Measurements from ENCODE around the gene CLRN3. TPM values are rescaled to one million over a fixed set of nuclear protein-coding genes. Genes with fewer than 3 reads are reported as not detected.

The CLRN3 gene
- total RNA-seq, 1 donor from 2014 or later, result not detected

GRCh38 chr10:127875916-127876315 is 16.8 kb downstream of the CLRN3 start:
- intact Hi-C loops (cut with DNase I), result no loop called here
- no peak for DNase-seq (ENCODE audit: low spot score in 2 of 2)
- TF ChIP-seq, protein P1, sequence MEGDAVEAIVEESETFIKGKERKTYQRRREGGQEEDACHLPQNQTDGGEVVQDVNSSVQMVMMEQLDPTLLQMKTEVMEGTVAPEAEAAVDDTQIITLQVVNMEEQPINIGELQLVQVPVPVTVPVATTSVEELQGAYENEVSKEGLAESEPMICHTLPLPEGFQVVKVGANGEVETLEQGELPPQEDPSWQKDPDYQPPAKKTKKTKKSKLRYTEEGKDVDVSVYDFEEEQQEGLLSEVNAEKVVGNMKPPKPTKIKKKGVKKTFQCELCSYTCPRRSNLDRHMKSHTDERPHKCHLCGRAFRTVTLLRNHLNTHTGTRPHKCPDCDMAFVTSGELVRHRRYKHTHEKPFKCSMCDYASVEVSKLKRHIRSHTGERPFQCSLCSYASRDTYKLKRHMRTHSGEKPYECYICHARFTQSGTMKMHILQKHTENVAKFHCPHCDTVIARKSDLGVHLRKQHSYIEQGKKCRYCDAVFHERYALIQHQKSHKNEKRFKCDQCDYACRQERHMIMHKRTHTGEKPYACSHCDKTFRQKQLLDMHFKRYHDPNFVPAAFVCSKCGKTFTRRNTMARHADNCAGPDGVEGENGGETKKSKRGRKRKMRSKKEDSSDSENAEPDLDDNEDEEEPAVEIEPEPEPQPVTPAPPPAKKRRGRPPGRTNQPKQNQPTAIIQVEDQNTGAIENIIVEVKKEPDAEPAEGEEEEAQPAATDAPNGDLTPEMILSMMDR (IDR thresholded peaks at IDR 0.05), result no peak
- no peaks in the 10 kb centered on the region for H3K4me1 ChIP-seq
- no peak overlapping the region for H3K27ac ChIP-seq
- no peaks in the 10 kb centered on the region for H3K27me3 ChIP-seq
- no peaks in the 10 kb centered on the region for H3K9me3 ChIP-seq
- no peaks in the 10 kb centered on the region for H3K36me3 ChIP-seq
- no peak overlapping the region for H3K4me3 ChIP-seq

- Histone ChIP-seq H3K27ac (no peak overlapping the region), H3K9me3 (no peaks in the 10 kb centered on the region), H3K4me3 (no peak overlapping the region), H3K27me3 (no peaks in the 10 kb centered on the region), H3K4me1 (no peaks in the 10 kb centered on the region), H3K36me3 (no peaks in the 10 kb centered on the region)
- DNase-seq (ENCODE audit: low spot score in 2 of 2), result no peak
- TF ChIP-seq, protein P1 (IDR thresholded peaks at IDR 0.05), result no peak
- intact Hi-C loops (cut with DNase I), result no loop called here
Observed at GRCh38 chr10:127875449-127875765, 17.3 kb downstream of the CLRN3 start.

- no peaks in the 10 kb centered on the region for H3K9me3 ChIP-seq
- DNase-seq (ENCODE audit: low spot score in 2 of 2), result no peak
- no peak overlapping the region for H3K27ac ChIP-seq
- TF ChIP-seq, protein P1 (IDR thresholded peaks at IDR 0.05), result no peak
- no peaks in the 10 kb centered on the region for H3K36me3 ChIP-seq
- H3K27me3 ChIP-seq, result no peaks in the 10 kb centered on the region
- no peaks in the 10 kb centered on the region for H3K4me1 ChIP-seq
- intact Hi-C loops (cut with DNase I), result no loop called here
- H3K4me3 ChIP-seq, result no peak overlapping the region
Observed at GRCh38 chr10:127874671-127875448, 17.9 kb downstream of the CLRN3 start.

DNA sequence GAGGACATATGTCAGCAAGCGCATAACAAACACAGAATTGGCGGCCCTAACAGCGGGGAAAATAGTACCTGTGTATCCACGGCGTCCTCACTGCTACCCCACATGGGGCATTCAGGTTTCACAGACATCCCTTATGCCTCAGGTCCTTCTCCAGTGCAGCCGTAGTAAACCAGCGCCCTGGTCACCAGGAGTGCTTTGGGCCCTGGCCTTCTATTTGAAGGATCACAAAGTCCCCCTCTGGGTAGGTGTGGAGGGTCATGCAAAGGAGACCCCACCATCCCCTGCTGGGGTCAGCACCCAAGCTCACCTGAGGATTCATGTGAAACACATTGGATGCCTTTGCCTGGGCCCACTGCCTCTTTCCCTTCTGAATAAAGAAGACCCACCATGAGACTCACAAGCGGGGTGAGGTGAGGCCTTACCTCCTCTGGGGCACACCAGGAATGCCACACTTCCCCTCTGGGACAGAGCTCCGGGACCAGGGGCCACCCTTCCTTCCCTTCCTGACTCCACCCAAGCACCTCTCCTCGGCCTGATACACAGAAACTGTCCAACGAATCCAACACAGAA is 18.8 kb downstream of the CLRN3 start:
- intact Hi-C loops (cut with DNase I), result no loop called here
- Histone ChIP-seq H3K9me3 (no peaks in the 10 kb centered on the region), H3K4me3 (no peak overlapping the region), H3K27ac (no peak overlapping the region), H3K4me1 (no peaks in the 10 kb centered on the region), H3K27me3 (no peaks in the 10 kb centered on the region), H3K36me3 (no peaks in the 10 kb centered on the region)
- TF ChIP-seq, protein P1 (IDR thresholded peaks at IDR 0.05), result no peak
- DNase-seq (ENCODE audit: low spot score in 2 of 2), result no peak

GRCh38 chr10:127872871-127873600 is 19.7 kb downstream of the CLRN3 start:
- no peak for DNase-seq (ENCODE audit: low spot score in 2 of 2)
- intact Hi-C loops (cut with DNase I), result no loop called here
- TF ChIP-seq, protein P1 (IDR thresholded peaks at IDR 0.05), result no peak

More at GRCh38 chr10:127872871-127873600, 19.7 kb downstream of the CLRN3 start:
- H3K4me3 ChIP-seq, result no peak overlapping the region
- H3K4me1 ChIP-seq, result no peaks in the 10 kb centered on the region
- H3K27ac ChIP-seq, result no peak overlapping the region
- H3K9me3 ChIP-seq, result no peaks in the 10 kb centered on the region
- H3K36me3 ChIP-seq, result no peaks in the 10 kb centered on the region
- no peaks in the 10 kb centered on the region for H3K27me3 ChIP-seq
